GM18867 (cell line): Measurements from ENCODE around the gene GLT8D1.

Experiments used
- ATAC-seq: cut with Tn5 transposase; IDR thresholded peaks from one replicate; pipeline ENCODE4 v1.9.1; 2021; ENCODE audit warnings: mild to moderate bottlenecking, moderate library complexity; ENCODE audit not compliant: unreplicated experiment

GLT8D1 gene

GRCh38 chr3:52714335-52715302 lies 9.0 kb upstream of the GLT8D1 start:
- ATAC-seq: no peak

- no peak for ATAC-seq
These were observed 7.0 kb upstream of the GLT8D1 start for GRCh38 chr3:52712291-52713212.

- ATAC-seq: no peak
These were observed 4.9 kb upstream of the GLT8D1 start for GRCh38 chr3:52710512-52710911.

- no peak for ATAC-seq
These were observed 2.0 kb upstream of the GLT8D1 start for GRCh38 chr3:52707585-52707984.

GRCh38 chr3:52705438-52705687 lies 228 bp downstream of the GLT8D1 start:
- no peak for ATAC-seq

GRCh38 chr3:52704611-52705437 lies 767 bp downstream of the GLT8D1 start:
- ATAC-seq: no peak

GRCh38 chr3:52703341-52703740 lies 2.2 kb downstream of the GLT8D1 start:
- ATAC-seq: no peak

- no peak for ATAC-seq
These were observed 8.0 kb downstream of the GLT8D1 start for GRCh38 chr3:52697632-52697965.

- ATAC-seq: no peak
These were observed 8.6 kb downstream of the GLT8D1 start for GRCh38 chr3:52696830-52697631.

GRCh38 chr3:52695798-52696671 lies 9.6 kb downstream of the GLT8D1 start:
- no peak for ATAC-seq

GRCh38 chr3:52694528-52695189 lies 10.9 kb downstream of the GLT8D1 start:
- ATAC-seq: no peak

- ATAC-seq: no peak
These were observed 12.5 kb downstream of the GLT8D1 start for GRCh38 chr3:52693071-52693470.

- ATAC-seq: no peak
These were observed 15.0 kb downstream of the GLT8D1 start for GRCh38 chr3:52690560-52690959.

GRCh38 chr3:52689151-52689550 lies 16.4 kb downstream of the GLT8D1 start:
- ATAC-seq: no peak

GRCh38 chr3:52688266-52688665 lies 17.3 kb downstream of the GLT8D1 start:
- ATAC-seq: no peak

- ATAC-seq: peak; percentile 65
These were observed 19.6 kb downstream of the GLT8D1 start, which contains the start of the genes GNL3 and PBRM1 for GRCh38 chr3:52685709-52686691. Gene GNL3 (plus strand): TSS chr3:52686032. CDS start chr3:52686093, 61 bp downstream. Gene PBRM1 (minus strand): TSS chr3:52685913.

- peak; percentile 75 for ATAC-seq
These were observed 20.3 kb downstream of the GLT8D1 start for GRCh38 chr3:52685285-52685708.
